Central memory CD4-positive, alpha-beta T cell (primary cell): Measurements from ENCODE around the gene MASTL.

ENCODE experiments used
- DNase-seq: peaks from one replicate; pipeline ENCODE4 v3.0.0; 2022

Gene MASTL

GRCh38 chr10:27225642-27226257 lies 70.6 kb downstream of the MASTL start:
- no peak for DNase-seq

GRCh38 chr10:27230022-27230421 lies 74.9 kb downstream of the MASTL start:
- DNase-seq: no peak

GRCh38 chr10:27235706-27236105 lies 80.6 kb downstream of the MASTL start:
- DNase-seq: no peak
